Dedifferentiated amniotic fluid mesenchymal stem cell (primary cell): ENCODE data around the gene SORCS2.
A peak's percentile ranks its signal among the peaks of the same experiment; 100 is the strongest.
"Not testable (repeated sequence)": the region's sequence is repeated elsewhere in the genome, so short reads cannot be mapped to it uniquely, and the experiment has no call there.

Experiments
- DNase-seq: peaks from one replicate; pipeline ENCODE4 v3.0.0-alpha.2; 2016; ENCODE audit errors: extremely low spot score

SORCS2 gene

DNA sequence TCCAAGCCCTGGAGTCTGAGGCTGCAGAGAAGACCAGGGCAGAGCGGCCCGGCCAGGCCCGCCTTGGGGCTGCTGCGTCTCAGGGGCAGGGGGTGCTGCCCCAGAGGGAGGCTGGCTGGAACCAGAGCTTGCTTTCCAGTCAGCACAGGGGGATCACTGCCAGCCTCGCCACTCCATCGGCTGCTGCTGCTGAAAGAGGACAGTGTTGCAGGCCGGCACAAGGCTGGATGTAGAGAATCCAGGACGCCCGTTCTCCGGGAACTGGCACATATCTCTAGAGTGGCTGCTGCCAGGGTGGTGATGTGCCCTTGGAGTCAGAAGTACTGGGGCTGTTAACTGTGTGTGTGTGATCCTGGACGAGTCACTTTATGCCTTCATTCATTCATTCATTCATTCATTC, 31.9 kb upstream of the SORCS2 start:
- DNase-seq: no peak

DNA sequence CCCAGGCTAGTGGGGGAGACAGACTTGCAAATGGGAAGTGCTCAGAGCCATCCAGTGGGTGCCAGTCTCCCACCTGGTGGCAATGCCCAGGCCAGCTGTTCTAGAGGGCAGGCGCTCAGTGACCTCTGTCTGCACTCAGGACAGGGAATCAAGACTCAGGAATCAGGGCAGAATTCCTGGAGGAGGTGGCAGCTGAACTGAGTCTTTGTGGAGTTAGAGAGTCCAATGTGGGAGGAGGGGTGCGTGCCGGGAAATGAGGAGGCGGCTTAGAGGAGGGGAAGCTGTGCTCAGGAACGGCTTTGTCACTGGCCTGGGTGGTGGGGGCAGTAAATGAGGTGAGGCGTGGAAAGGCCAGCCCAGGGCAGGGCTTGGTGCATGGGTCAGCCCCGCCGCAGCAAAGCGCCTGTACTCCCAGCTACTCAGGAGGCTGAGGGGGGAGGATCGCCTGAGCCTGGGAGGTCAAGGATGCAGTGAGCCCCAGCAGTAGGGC, 31.3 kb upstream of the SORCS2 start:
- no peak for DNase-seq

- peak; percentile 24 for DNase-seq
These were observed 30.6 kb upstream of the SORCS2 start for GRCh38 chr4:7161721-7162214.

DNA sequence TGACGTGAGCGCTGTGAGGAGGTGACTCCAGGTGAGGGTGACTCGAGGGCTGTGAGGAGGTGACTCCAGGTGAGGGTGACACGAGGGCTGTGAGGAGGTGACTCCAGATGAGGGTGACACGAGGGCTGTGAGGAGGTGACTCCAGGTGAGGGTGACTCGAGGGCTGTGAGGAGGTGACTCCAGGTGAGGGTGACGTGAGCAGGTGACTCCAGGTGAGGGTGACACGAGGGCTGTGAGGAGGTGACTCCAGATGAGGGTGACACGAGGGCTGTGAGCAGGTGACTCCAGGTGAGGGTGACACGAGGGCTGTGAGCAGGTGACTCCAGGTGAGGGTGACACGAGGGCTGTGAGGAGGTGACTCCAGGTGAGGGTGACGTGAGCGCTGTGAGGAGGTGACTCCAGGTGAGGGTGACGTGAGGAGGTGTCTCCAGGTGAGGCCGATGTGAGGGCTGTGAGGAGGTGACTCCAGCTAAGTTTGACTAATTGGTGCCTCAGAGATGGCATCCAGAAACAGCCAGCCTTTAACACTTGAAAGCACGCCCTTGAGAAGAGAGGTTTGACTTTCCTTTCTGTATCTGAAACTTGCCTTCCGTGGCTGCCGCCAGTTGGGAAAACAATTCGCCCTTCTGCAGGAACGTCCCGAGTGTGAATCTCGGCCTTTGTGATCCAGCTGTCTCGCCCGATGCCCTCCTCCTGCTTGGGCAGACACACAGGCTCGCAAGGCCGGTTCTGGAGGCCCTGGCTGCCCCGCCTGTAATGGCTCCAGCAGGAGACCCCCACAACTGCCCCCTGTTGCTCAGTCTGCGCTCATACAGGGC, 27.1 kb upstream of the SORCS2 start:
- DNase-seq: not testable (repeated sequence)

GRCh38 chr4:7165874-7166201, 26.5 kb upstream of the SORCS2 start:
- DNase-seq: no peak

DNA sequence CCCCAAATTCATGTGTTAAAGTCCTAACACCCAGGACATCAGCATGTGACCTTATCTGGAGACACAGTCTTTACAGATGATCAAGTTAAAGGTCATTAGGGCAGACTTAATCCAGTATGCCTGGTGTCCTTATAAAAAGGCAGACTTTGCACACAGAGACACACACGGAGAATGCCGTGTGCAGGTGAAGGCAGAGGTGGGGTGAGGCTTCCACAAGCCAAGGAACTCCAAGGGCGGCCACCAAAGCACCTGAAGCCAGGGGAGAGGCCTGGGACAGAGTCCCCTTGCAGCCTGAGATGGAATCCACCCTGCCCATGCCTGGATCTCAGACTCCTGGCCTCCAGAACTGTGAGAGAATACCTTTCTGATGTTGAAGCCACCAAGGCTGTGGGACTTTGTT, 26.1 kb upstream of the SORCS2 start:
- DNase-seq: no peak

GRCh38 chr4:7166981-7167700, 25.2 kb upstream of the SORCS2 start:
- no peak for DNase-seq

DNA sequence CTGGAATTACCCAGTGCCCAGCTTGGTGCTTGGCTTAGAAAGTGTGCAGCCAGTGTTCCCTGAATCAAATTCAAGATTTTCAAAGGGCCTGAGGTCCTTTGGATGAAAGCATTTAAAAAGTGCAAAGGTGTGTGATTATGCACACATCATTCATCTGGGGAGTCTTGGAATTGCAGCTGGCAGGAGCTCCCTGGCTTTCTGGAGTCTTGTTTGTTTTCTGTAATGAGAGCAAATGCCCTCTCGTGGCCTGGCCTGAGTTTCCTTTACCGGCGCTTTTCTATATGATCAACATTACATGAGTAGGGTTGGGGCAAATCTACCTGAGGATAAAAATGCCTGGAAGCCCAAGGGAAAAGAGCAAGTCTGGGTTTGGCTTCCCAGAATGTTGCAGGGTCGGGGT, 24.6 kb upstream of the SORCS2 start:
- DNase-seq: no peak

GRCh38 chr4:7168106-7168505, 24.2 kb upstream of the SORCS2 start:
- DNase-seq: no peak

GRCh38 chr4:7169134-7169533, 23.2 kb upstream of the SORCS2 start:
- DNase-seq: no peak

- DNase-seq: no peak
These were observed 22.3 kb upstream of the SORCS2 start for GRCh38 chr4:7170012-7170411.

DNA sequence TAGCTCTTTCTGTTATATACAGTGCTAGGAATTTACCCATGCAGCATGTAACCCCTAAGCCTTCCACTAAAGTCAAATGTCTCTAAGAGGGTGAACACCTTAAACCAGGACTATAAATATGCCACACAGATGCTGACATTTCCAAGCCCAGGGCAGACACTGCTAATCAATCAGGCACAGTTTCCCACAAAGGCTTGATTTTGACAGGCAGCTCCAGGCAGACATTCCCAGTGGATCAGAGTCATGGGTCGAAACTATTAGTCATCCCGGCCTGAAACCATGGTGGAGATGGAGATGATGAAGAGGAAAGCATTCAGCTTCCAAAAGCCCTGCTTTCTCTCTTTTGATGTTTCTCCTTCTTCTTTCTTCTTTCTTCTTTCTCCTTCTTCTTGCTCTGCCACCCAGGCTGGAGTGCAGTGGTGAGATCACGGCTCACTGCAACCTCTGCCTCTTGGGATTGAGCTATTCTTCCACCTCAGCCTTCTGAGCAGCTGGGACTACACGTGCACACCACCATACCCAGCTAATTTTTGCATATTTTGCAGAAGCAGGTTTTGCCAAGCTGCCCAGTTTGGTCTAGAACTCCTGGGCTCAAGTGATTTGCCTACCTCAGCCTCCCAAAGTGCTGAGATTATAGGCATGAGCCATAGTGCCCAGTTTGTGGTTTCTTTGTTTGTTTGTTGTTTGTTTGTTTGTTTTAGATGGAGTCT, 21.0 kb upstream of the SORCS2 start:
- no peak for DNase-seq

- DNase-seq: no peak
These were observed 19.8 kb upstream of the SORCS2 start for GRCh38 chr4:7172508-7172907.

DNA sequence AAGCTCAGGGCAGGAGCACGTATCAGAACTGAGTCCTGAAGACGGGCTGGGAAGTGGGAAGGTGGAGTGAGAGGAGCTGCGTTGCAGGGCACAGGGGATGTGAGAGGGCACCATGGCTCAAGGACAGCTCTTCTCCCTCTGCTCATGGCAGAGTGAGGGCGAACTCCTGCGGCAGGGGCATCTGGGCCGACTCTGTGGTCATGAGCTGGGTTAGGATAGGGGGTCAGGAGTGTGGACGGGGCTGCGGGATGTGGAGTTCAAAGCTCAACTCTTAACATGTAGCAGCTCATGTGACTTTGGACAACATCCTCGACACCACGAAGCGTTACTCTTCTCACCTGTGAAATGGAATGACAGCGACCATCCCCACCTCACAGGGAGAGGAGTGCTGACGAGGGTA, 19.4 kb upstream of the SORCS2 start:
- no peak for DNase-seq

- DNase-seq: no peak
These were observed 18.4 kb upstream of the SORCS2 start for GRCh38 chr4:7173841-7174449.

- DNase-seq: no peak
These were observed 13.2 kb upstream of the SORCS2 start for GRCh38 chr4:7179158-7179557.

DNA sequence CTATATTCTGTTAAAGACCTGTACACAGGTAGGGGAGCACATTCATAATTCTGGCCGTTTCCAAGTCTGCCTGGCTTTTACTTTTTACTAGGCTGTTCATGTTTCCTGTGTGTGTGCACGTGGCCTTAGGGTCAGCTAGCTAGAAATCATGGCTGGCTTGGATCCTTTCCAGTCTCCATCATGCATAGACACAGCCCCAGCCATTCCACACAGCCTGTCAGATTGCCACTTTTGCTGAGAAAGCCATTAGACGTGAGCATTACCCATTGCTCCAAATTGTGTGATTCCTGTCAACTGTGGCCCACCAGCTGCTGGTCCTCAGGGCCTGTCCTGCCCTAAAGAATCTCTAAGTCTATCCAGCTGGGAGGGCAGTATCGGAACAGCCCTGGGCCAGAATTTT, 11.4 kb upstream of the SORCS2 start:
- no peak for DNase-seq

GRCh38 chr4:7182616-7183015, 9.7 kb upstream of the SORCS2 start:
- no peak for DNase-seq

DNA sequence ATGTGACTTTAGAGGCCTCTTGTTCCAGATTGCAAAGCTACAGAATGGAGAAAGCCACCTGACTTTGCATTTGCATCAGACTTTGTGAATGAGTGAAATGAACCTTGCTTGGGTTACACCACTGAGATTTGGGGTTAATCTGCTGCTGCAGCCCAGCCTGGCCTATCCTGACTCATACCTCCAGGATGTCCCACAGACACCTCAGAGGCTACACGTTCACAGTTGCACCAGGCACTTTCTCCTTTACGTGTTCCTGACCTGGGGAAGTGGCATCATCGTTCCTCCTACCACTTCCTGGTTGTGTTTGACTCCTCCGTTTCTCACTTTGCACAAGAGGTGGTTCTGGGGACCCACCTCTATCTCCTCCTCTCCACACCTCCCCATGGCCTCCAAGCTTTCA, 9.2 kb upstream of the SORCS2 start:
- DNase-seq: no peak

GRCh38 chr4:7183780-7184460, 8.4 kb upstream of the SORCS2 start:
- DNase-seq: no peak

GRCh38 chr4:7185487-7186030, 6.8 kb upstream of the SORCS2 start:
- DNase-seq: no peak
